Nephron progenitor cell (in vitro differentiated cells): ENCODE results near the gene ADAMTS14.

Experiments used
- DNase-seq: peaks from one replicate; pipeline ENCODE4 v3.0.0; 2021
- H3K27ac Mint-ChIP-seq: 2 replicates; pipeline ENCODE4 v1.8.0; 2021; ENCODE audit warnings: mild to moderate bottlenecking, moderate library complexity, mixed read lengths
- H3K27me3 Mint-ChIP-seq: 2 replicates; pipeline ENCODE4 v1.8.0; 2021; ENCODE audit warnings: mild to moderate bottlenecking, low read depth, mixed read lengths; ENCODE audit not compliant: poor library complexity
- H3K36me3 Mint-ChIP-seq: 2 replicates; pipeline ENCODE4 v1.8.0; 2021; ENCODE audit warnings: low read depth, mixed read lengths
- H3K4me1 Mint-ChIP-seq: 2 replicates; pipeline ENCODE4 v1.8.0; 2021; ENCODE audit warnings: mixed read lengths
- H3K4me3 Mint-ChIP-seq: 2 replicates; pipeline ENCODE4 v1.8.0; 2021; ENCODE audit warnings: mild to moderate bottlenecking, moderate library complexity, mixed read lengths
- H3K9me3 Mint-ChIP-seq: 2 replicates; pipeline ENCODE4 v1.8.0; 2021; ENCODE audit warnings: mild to moderate bottlenecking, moderate library complexity, mixed read lengths
- CTCF ChIP-seq: fragments of 200-600 bp; sonication (generic); IDR thresholded peaks from 2 replicates; pipeline ENCODE4 v1.5.0; 2021; ENCODE audit warnings: antibody characterized with exemption

ADAMTS14 gene

GRCh38 chr10:70781461-70782051, 109.2 kb downstream of the ADAMTS14 start:
- H3K27me3 Mint-ChIP-seq, result no peaks in the 10 kb centered on the region
- H3K36me3 Mint-ChIP-seq, result no peaks in the 10 kb centered on the region
- H3K4me3 Mint-ChIP-seq, result no peak overlapping the region
- TF ChIP-seq CTCF, result no peak
- H3K9me3 Mint-ChIP-seq, result no peaks in the 10 kb centered on the region
- no peak for DNase-seq
- H3K4me1 Mint-ChIP-seq, result peaks cover 26% of the 10 kb centered on the region
- H3K27ac Mint-ChIP-seq, result no peak overlapping the region

- DNase-seq, result no peak
- Mint-ChIP-seq H3K4me1 (peaks cover 30% of the 10 kb centered on the region), H3K9me3 (no peaks in the 10 kb centered on the region), H3K27me3 (no peaks in the 10 kb centered on the region), H3K27ac (no peak overlapping the region), H3K36me3 (no peaks in the 10 kb centered on the region), H3K4me3 (no peak overlapping the region)
- no peak for TF ChIP-seq CTCF
These were observed 109.9 kb downstream of the ADAMTS14 start for GRCh38 chr10:70782086-70782745.

- no peaks in the 10 kb centered on the region for H3K36me3 Mint-ChIP-seq
- H3K27ac Mint-ChIP-seq, result no peak overlapping the region
- no peaks in the 10 kb centered on the region for H3K9me3 Mint-ChIP-seq
- peaks cover 28% of the 10 kb centered on the region for H3K4me1 Mint-ChIP-seq
- H3K4me3 Mint-ChIP-seq, result no peak overlapping the region
- no peak for TF ChIP-seq CTCF
- no peaks in the 10 kb centered on the region for H3K27me3 Mint-ChIP-seq
- no peak for DNase-seq
These were observed 110.7 kb downstream of the ADAMTS14 start for GRCh38 chr10:70782746-70783680.

GRCh38 chr10:70784016-70784415, 111.7 kb downstream of the ADAMTS14 start:
- H3K36me3 Mint-ChIP-seq, result no peaks in the 10 kb centered on the region
- H3K4me3 Mint-ChIP-seq, result no peak overlapping the region
- H3K4me1 Mint-ChIP-seq, result peaks cover 18% of the 10 kb centered on the region
- H3K9me3 Mint-ChIP-seq, result peaks cover 4% of the 10 kb centered on the region
- no peak overlapping the region for H3K27ac Mint-ChIP-seq
- DNase-seq, result no peak
- TF ChIP-seq CTCF, result no peak
- H3K27me3 Mint-ChIP-seq, result no peaks in the 10 kb centered on the region

- DNase-seq, result no peak
- H3K36me3 Mint-ChIP-seq, result no peaks in the 10 kb centered on the region
- peaks cover 4% of the 10 kb centered on the region for H3K9me3 Mint-ChIP-seq
- H3K4me1 Mint-ChIP-seq, result peaks cover 16% of the 10 kb centered on the region
- no peak for TF ChIP-seq CTCF
- H3K27me3 Mint-ChIP-seq, result no peaks in the 10 kb centered on the region
- H3K27ac Mint-ChIP-seq, result no peak overlapping the region
- H3K4me3 Mint-ChIP-seq, result no peak overlapping the region
These were observed 112.2 kb downstream of the ADAMTS14 start for GRCh38 chr10:70784471-70784870.
